T-cell (primary cell): ENCODE measurements around the gene DRD2. TPM values are rescaled to one million over a fixed set of nuclear protein-coding genes. Genes with fewer than 3 reads are reported as not detected.

Experiments
- ATAC-seq, 4 experiments: fragments of 200-7000 bp in 3 of 4; fragments of 150-1000 bp in 1 of 4; cut with Tn5 transposase; replicated peaks in 1 of 4; 1 replicate in 3 of 4; 2 replicates in 1 of 4; pipeline ENCODE4 v1.10.0; 2021; ENCODE audit warnings: moderate library complexity in 3 of 4, mild to moderate bottlenecking in 2 of 4, moderate number of reproducible peaks in 1 of 4
- CTCF ChIA-PET, 2 donors: fragments of 300-600 bp; sonication (Branson Sonifier 250); formaldehyde crosslinking; loops; one replicate each; lab custom pipeline; 2022; ENCODE audit warnings: antibody characterized with exemption in 2 of 2; lab: Charles Lee
- POLR2A ChIA-PET, 2 donors: fragments of 300-600 bp; sonication (Branson Sonifier 250); formaldehyde crosslinking; loops; one replicate each; lab custom pipeline; 2022; ENCODE audit warnings: antibody characterized with exemption in 2 of 2; lab: Charles Lee
- DNase-seq, 35 experiments: peaks; one replicate each; pipeline versions ENCODE4 v3.0.0 to v3.0.0-alpha.2; 2013 to 2023
- H3K27ac ChIP-seq: one replicate; pipeline ENCODE4 v1.5.1; 2013; ENCODE audit warnings: low read length
- H3K27me3 ChIP-seq, 2 experiments: replicated peaks in 1 of 2; 1 replicate in 1 of 2; 2 replicates in 1 of 2; pipeline versions ENCODE4 v1.6.1 to v1.7.0; 2013; ENCODE audit warnings: low read length in 1 of 2, mixed read lengths in 1 of 2; ENCODE audit not compliant: control insufficient read depth in 2 of 2, insufficient read depth in 2 of 2; ENCODE audit errors: extremely low read depth in 1 of 2
- H3K36me3 ChIP-seq, 2 donors: 1 replicate in 1 of 2; 2 replicates in 1 of 2; pipeline versions ENCODE4 v1.6.1 to v1.7.0; 2013; ENCODE audit warnings: low read length in 1 of 2; ENCODE audit not compliant: control insufficient read depth in 2 of 2, insufficient read depth in 1 of 2; ENCODE audit errors: extremely low read depth in 1 of 2
- H3K4me1 ChIP-seq, 2 experiments: 1 replicate in 1 of 2; 2 replicates in 1 of 2; pipeline versions ENCODE4 v1.6.1 to v1.7.0; 2013; ENCODE audit warnings: low read length in 2 of 2, mixed read lengths in 1 of 2; ENCODE audit not compliant: insufficient read depth in 2 of 2, control insufficient read depth in 1 of 2; ENCODE audit errors: extremely low read depth in 1 of 2
- H3K4me3 ChIP-seq, 2 donors: 1 replicate in 1 of 2; 2 replicates in 1 of 2; pipeline versions ENCODE4 v1.5.1 to v1.7.0; 2013; ENCODE audit warnings: mild to moderate bottlenecking in 2 of 2, low read length in 1 of 2, moderate library complexity in 1 of 2; ENCODE audit not compliant: control insufficient read depth in 1 of 2; ENCODE audit errors: extremely low read depth in 1 of 2
- H3K9me3 ChIP-seq: 2 replicates; pipeline ENCODE4 v1.7.0; 2013
- H3K27ac Mint-ChIP-seq, 2 donors: one replicate each; pipeline ENCODE4 v1.8.0; 2020 to 2021; ENCODE audit warnings: mild to moderate bottlenecking in 2 of 2, mixed read lengths in 2 of 2
- H3K27me3 Mint-ChIP-seq, 2 donors: one replicate each; pipeline ENCODE4 v1.8.0; 2021 to 2022; ENCODE audit warnings: mixed read lengths in 2 of 2
- H3K36me3 Mint-ChIP-seq: one replicate; pipeline ENCODE4 v1.8.0; 2021; ENCODE audit warnings: mixed read lengths
- H3K4me1 Mint-ChIP-seq, 3 donors: one replicate each; pipeline ENCODE4 v1.8.0; 2020 to 2022; ENCODE audit warnings: mixed read lengths in 3 of 3, mild to moderate bottlenecking in 1 of 3
- H3K4me3 Mint-ChIP-seq, 3 donors: one replicate each; pipeline ENCODE4 v1.8.0; 2020 to 2022; ENCODE audit warnings: mild to moderate bottlenecking in 3 of 3, mixed read lengths in 3 of 3, moderate library complexity in 3 of 3
- H3K9me3 Mint-ChIP-seq, 3 donors: one replicate each; pipeline ENCODE4 v1.8.0; 2020 to 2022; ENCODE audit warnings: mixed read lengths in 3 of 3
- WGBS: methylation state at CpG from one replicate; pipeline ENCODE4 v1.1.5; 2013; ENCODE audit warnings: missing lambda C conversion rate; ENCODE audit not compliant: insufficient coverage; 5-methylcytosine and 5-hydroxymethylcytosine counted together
- total RNA-seq, 35 experiments: library from RNA in 6 of 35; stranded (reverse) in 6 of 35; fragments of 120-200 nt in 1 of 35; gene quantifications; one replicate each; pipeline versions ENCODE4 v1.2.1 to v1.2.4 and lab custom pipeline; 2013 to 2026

Gene DRD2
- total RNA-seq, 5 donors from 2014 or later (not counting 1 experiment from before 2014, with no cell fraction given): not detected

- ATAC-seq: peak in 1 of 4 experiments; percentile 13
- peaks cover 10 to 49% of the 10 kb centered on the region in 2 experiments for H3K27me3 ChIP-seq
Observed at GRCh38 chr11:113474362-113475159, 637 bp downstream of the DRD2 start.

GRCh38 chr11:113473983-113474361, 1.2 kb downstream of the DRD2 start:
- Mint-ChIP-seq H3K27ac (no peak overlapping the region), H3K4me3 (peak overlapping the region in 1 of 3 donors; percentile 44)
- no peak for DNase-seq

More at GRCh38 chr11:113474362-113475159, 637 bp downstream of the DRD2 start:
- ChIA-PET CTCF (no interaction called here), POLR2A (no interaction called here)
- peaks cover 0 to 7% of the 10 kb centered on the region in 2 experiments for H3K4me1 ChIP-seq
- no peaks in the 10 kb centered on the region for H3K36me3 ChIP-seq
- no peak overlapping the region for H3K27ac ChIP-seq
- WGBS: 8% methylated on average over 58 of the region's 70 CpGs
- no peaks in the 10 kb centered on the region for H3K9me3 ChIP-seq
- no peaks in the 10 kb centered on the region for H3K36me3 Mint-ChIP-seq
- no peak overlapping the region for H3K27ac Mint-ChIP-seq
- H3K4me3 ChIP-seq: no peak overlapping the region
- no peaks in the 10 kb centered on the region for H3K9me3 Mint-ChIP-seq
- peaks cover 66 to 73% of the 10 kb centered on the region in 2 donors for H3K27me3 Mint-ChIP-seq
- DNase-seq: peak in 23 of 35 experiments; percentile 2 to 53 (median 19)
- peaks cover 8 to 10% (median 9%) of the 10 kb centered on the region in 3 donors for H3K4me1 Mint-ChIP-seq
- H3K4me3 Mint-ChIP-seq: peak overlapping the region in 1 of 3 donors; percentile 44

GRCh38 chr11:113472471-113472870, 2.7 kb downstream of the DRD2 start:
- Mint-ChIP-seq H3K4me1 (peaks cover 8 to 10% (median 9%) of the 10 kb centered on the region in 3 donors), H3K27ac (no peak overlapping the region), H3K9me3 (no peaks in the 10 kb centered on the region), H3K27me3 (peaks cover 52 to 58% of the 10 kb centered on the region in 2 donors), H3K4me3 (no peak overlapping the region), H3K36me3 (no peaks in the 10 kb centered on the region)
- 83% methylated on average over 1 of the region's 1 CpG for WGBS
- peaks cover 10 to 38% of the 10 kb centered on the region in 2 experiments for H3K27me3 ChIP-seq
- no peaks in the 10 kb centered on the region for H3K36me3 ChIP-seq
- DNase-seq: no peak
- ChIA-PET CTCF (no interaction called here), POLR2A (no interaction called here)
- H3K27ac ChIP-seq: no peak overlapping the region
- H3K4me3 ChIP-seq: no peak overlapping the region
- no peaks in the 10 kb centered on the region for H3K9me3 ChIP-seq
- no peak for ATAC-seq
- H3K4me1 ChIP-seq: peaks cover 0 to 7% of the 10 kb centered on the region in 2 experiments

More at GRCh38 chr11:113473983-113474361, 1.2 kb downstream of the DRD2 start:
- Histone ChIP-seq H3K27me3 (peaks cover 10 to 49% of the 10 kb centered on the region in 2 experiments), H3K4me3 (no peak overlapping the region), H3K4me1 (peaks cover 0 to 7% of the 10 kb centered on the region in 2 experiments), H3K27ac (no peak overlapping the region), H3K36me3 (no peaks in the 10 kb centered on the region), H3K9me3 (no peaks in the 10 kb centered on the region)
- WGBS: 35% methylated on average over 6 of the region's 9 CpGs
- H3K4me1 Mint-ChIP-seq: peaks cover 8 to 10% (median 9%) of the 10 kb centered on the region in 3 donors
- H3K9me3 Mint-ChIP-seq: no peaks in the 10 kb centered on the region
- no peaks in the 10 kb centered on the region for H3K36me3 Mint-ChIP-seq
- ChIA-PET CTCF (no interaction called here), POLR2A (no interaction called here)
- H3K27me3 Mint-ChIP-seq: peaks cover 67 to 71% of the 10 kb centered on the region in 2 donors
- ATAC-seq: no peak

GRCh38 chr11:113470233-113470632, 5.0 kb downstream of the DRD2 start:
- H3K9me3 Mint-ChIP-seq: no peaks in the 10 kb centered on the region
- CTCF ChIA-PET: no interaction called here
- H3K4me1 Mint-ChIP-seq: peaks cover 0 to 3% (median 3%) of the 10 kb centered on the region in 3 donors
- POLR2A ChIA-PET: no interaction called here
- ATAC-seq: peak in 1 of 4 experiments; percentile 11
- Histone ChIP-seq H3K4me3 (no peak overlapping the region), H3K4me1 (peaks cover 0 to 7% of the 10 kb centered on the region in 2 experiments), H3K27ac (no peak overlapping the region), H3K36me3 (no peaks in the 10 kb centered on the region), H3K9me3 (no peaks in the 10 kb centered on the region), H3K27me3 (peaks cover 8 to 18% of the 10 kb centered on the region in 2 experiments)
- H3K27ac Mint-ChIP-seq: no peak overlapping the region
- H3K4me3 Mint-ChIP-seq: no peak overlapping the region
- H3K36me3 Mint-ChIP-seq: no peaks in the 10 kb centered on the region
- 56% methylated on average over 5 of the region's 5 CpGs for WGBS
- peaks cover 42 to 48% of the 10 kb centered on the region in 2 donors for H3K27me3 Mint-ChIP-seq
- no peak for DNase-seq

GRCh38 chr11:113468726-113469345, 6.4 kb downstream of the DRD2 start:
- no peak overlapping the region for H3K27ac Mint-ChIP-seq
- Histone ChIP-seq H3K36me3 (no peaks in the 10 kb centered on the region), H3K4me1 (no peaks in the 10 kb centered on the region), H3K4me3 (no peak overlapping the region), H3K27ac (no peak overlapping the region), H3K9me3 (no peaks in the 10 kb centered on the region), H3K27me3 (peaks cover 5 to 14% of the 10 kb centered on the region in 2 experiments)
- WGBS: 54% methylated on average over 4 of the region's 8 CpGs
- ATAC-seq (no peak), DNase-seq (no peak)
- POLR2A ChIA-PET: no interaction called here
- CTCF ChIA-PET: no interaction called here
- no peaks in the 10 kb centered on the region for H3K36me3 Mint-ChIP-seq
- no peak overlapping the region for H3K4me3 Mint-ChIP-seq
- H3K4me1 Mint-ChIP-seq: no peaks in the 10 kb centered on the region
- H3K27me3 Mint-ChIP-seq: peaks cover 44 to 56% of the 10 kb centered on the region in 2 donors
- no peaks in the 10 kb centered on the region for H3K9me3 Mint-ChIP-seq

GRCh38 chr11:113467545-113467944, 7.7 kb downstream of the DRD2 start:
- Mint-ChIP-seq H3K36me3 (no peaks in the 10 kb centered on the region), H3K4me1 (no peaks in the 10 kb centered on the region), H3K4me3 (no peak overlapping the region), H3K27me3 (peaks cover 38 to 58% of the 10 kb centered on the region in 2 donors), H3K27ac (no peak overlapping the region), H3K9me3 (no peaks in the 10 kb centered on the region)
- H3K4me1 ChIP-seq: no peaks in the 10 kb centered on the region
- no peak overlapping the region for H3K27ac ChIP-seq
- no peak for DNase-seq
- POLR2A ChIA-PET: no interaction called here
- no peaks in the 10 kb centered on the region for H3K9me3 ChIP-seq
- H3K4me3 ChIP-seq: no peak overlapping the region
- H3K36me3 ChIP-seq: no peaks in the 10 kb centered on the region
- WGBS: no CpG with 5 or more reads among the region's 2 CpGs
- ATAC-seq: no peak
- CTCF ChIA-PET: interaction anchor here in 1 of 2 donors (1.8 kb wide), 1 partner anchor 10 kb away, joined by 4 read pairs; no protein-coding TSS in a partner anchor
- peaks cover 0 to 13% of the 10 kb centered on the region in 2 experiments for H3K27me3 ChIP-seq
